Stimulated activated CD8-positive, alpha-beta memory T cell treated with anti-CD3 and anti-CD28 coated beads, Interleukin-2, amount 100 ng/mL, for 1 hour (primary cell): Measurements from ENCODE around the gene TAC3.
"Not testable (repeated sequence)": the region's sequence is repeated elsewhere in the genome, so short reads cannot be mapped to it uniquely, and the experiment has no call there.

Source experiments
- DNase-seq, 2 donors: peaks; one replicate each; pipeline ENCODE4 v3.0.0-alpha.2; 2020; ENCODE audit warnings: low read depth in 2 of 2

The TAC3 gene

GRCh38 chr12:56985714-56986113, 30.6 kb downstream of the TAC3 start:
- not testable (repeated sequence) for DNase-seq

GRCh38 chr12:56983386-56983785, 32.9 kb downstream of the TAC3 start:
- no peak for DNase-seq

GRCh38 chr12:56982578-56983236, 33.6 kb downstream of the TAC3 start:
- DNase-seq = not testable (repeated sequence)

- DNase-seq = no peak
Measured at GRCh38 chr12:56980941-56981530, 35.3 kb downstream of the TAC3 start.

- no peak for DNase-seq
Measured at GRCh38 chr12:56980268-56980667, 36.1 kb downstream of the TAC3 start.

GRCh38 chr12:56979628-56980027, 36.7 kb downstream of the TAC3 start:
- no peak for DNase-seq

- no peak for DNase-seq
Measured at GRCh38 chr12:56978397-56979138, 37.8 kb downstream of the TAC3 start.

- DNase-seq = not testable (repeated sequence)
Measured at GRCh38 chr12:56977361-56977760, 39.0 kb downstream of the TAC3 start.

- not testable (repeated sequence) for DNase-seq
Measured at GRCh38 chr12:56974224-56974623, 42.1 kb downstream of the TAC3 start.

GRCh38 chr12:56968910-56969309, 47.4 kb downstream of the TAC3 start:
- DNase-seq = not testable (repeated sequence)

- not testable (repeated sequence) for DNase-seq
Measured at GRCh38 chr12:56965997-56966642, 50.2 kb downstream of the TAC3 start.

- not testable (repeated sequence) for DNase-seq
Measured at GRCh38 chr12:56965124-56965523, 51.2 kb downstream of the TAC3 start.

- not testable (repeated sequence) for DNase-seq
Measured at GRCh38 chr12:56963557-56963956, 52.8 kb downstream of the TAC3 start.

- DNase-seq = not testable (repeated sequence)
Measured at GRCh38 chr12:56962247-56962646, 54.1 kb downstream of the TAC3 start.
